ENCODE results near the gene OR2A25. TPM values are rescaled to one million over a fixed set of nuclear protein-coding genes. Genes with fewer than 3 reads are reported as not detected.

Gene OR2A25
- total and polyA plus RNA-seq, 4 donors = 0.11 TPM; not detected in 3

DNA sequence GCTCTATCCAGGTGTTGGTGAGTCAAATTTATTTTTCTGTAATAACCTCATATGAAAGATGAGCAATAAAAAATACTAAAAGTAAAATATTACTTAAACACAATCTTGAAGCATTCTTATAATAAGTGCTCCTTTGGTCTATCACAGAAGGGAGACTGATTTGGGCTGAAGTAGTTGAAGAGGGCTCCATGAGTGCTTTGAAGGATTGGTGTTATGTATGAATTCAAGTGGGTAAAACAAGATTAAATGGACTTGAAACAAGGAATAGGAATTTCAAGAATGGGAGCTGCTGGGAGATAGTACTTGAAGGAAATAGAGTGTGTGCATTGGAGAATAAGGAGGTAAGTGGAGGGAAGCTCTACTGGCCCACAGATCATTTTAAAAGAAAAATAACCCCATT, 32.4 kb downstream of the OR2A25 start:
- no peak overlapping the region for H3K4me3 ChIP-seq (ENCODE audit: low read depth, low read length)
- H3K9me3 ChIP-seq (ENCODE audit: control insufficient read depth, insufficient read depth, low read length) = no peaks in the 10 kb centered on the region
- H3K27ac ChIP-seq (ENCODE audit: low read depth, low read length) = no peak overlapping the region
- H3K27me3 ChIP-seq (ENCODE audit: control insufficient read depth, insufficient read depth, low read length) = no peaks in the 10 kb centered on the region
- DNase-seq (ENCODE audit: low read depth in 4 of 6, low spot score in 6 of 6) = no peak
- H3K36me3 ChIP-seq (ENCODE audit: control insufficient read depth, insufficient read depth, low read length) = no peaks in the 10 kb centered on the region
- H3K4me1 ChIP-seq (ENCODE audit: control insufficient read depth, insufficient read depth, low read length) = no peaks in the 10 kb centered on the region

DNA sequence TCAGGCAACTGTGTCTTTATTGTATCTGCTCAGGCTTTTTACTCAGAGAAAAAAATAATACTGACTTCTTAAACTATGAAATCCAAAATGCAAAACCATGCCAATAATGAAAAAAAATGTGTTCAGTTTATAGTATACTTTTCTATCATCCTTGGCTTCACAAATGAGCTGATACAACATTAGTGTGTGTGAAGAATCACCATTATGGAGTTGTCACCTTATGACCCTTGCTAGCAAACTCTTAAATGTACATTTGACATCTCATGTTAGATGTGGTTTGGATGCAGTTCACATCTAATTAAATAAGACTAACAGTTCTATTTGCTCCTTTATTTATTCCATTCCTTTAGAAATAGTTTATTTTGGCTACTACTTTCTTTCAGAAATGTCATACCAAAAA, 35.6 kb downstream of the OR2A25 start:
- Histone ChIP-seq H3K4me1 (ENCODE audit: control insufficient read depth, insufficient read depth, low read length) (no peaks in the 10 kb centered on the region), H3K9me3 (ENCODE audit: control insufficient read depth, insufficient read depth, low read length) (no peaks in the 10 kb centered on the region), H3K36me3 (ENCODE audit: control insufficient read depth, insufficient read depth, low read length) (no peaks in the 10 kb centered on the region), H3K27me3 (ENCODE audit: control insufficient read depth, insufficient read depth, low read length) (no peaks in the 10 kb centered on the region), H3K4me3 (ENCODE audit: low read depth, low read length) (no peak overlapping the region), H3K27ac (ENCODE audit: low read depth, low read length) (no peak overlapping the region)
- no peak for DNase-seq (ENCODE audit: low read depth in 4 of 6, low spot score in 6 of 6)

- no peak within 1 kb of the TSS for H3K4me3 ChIP-seq (ENCODE audit: low read depth, low read length)
- H3K9me3 ChIP-seq (ENCODE audit: control insufficient read depth, insufficient read depth, low read length) = no peaks in the 10 kb centered on the region
- no peaks in the 10 kb centered on the region for H3K4me1 ChIP-seq (ENCODE audit: control insufficient read depth, insufficient read depth, low read length)
- no peak for DNase-seq (ENCODE audit: low read depth in 4 of 6, low spot score in 6 of 6)
- H3K36me3 ChIP-seq (ENCODE audit: control insufficient read depth, insufficient read depth, low read length) = no peaks in the 10 kb centered on the region
- WGBS (ENCODE audit: insufficient coverage) = 100% methylated on average over 1 of the region's 2 CpGs
- H3K27ac ChIP-seq (ENCODE audit: low read depth, low read length) = no peak within 1 kb of the TSS
- no peaks in the 10 kb centered on the region for H3K27me3 ChIP-seq (ENCODE audit: control insufficient read depth, insufficient read depth, low read length)
Observed at GRCh38 chr7:144109283-144109682, 39.7 kb downstream of the OR2A25 start, which contains the start of gene OR2A2. TSS of gene OR2A2 (plus strand) at chr7:144109583. CDS start at chr7:144109583, 0 bp downstream.

DNA sequence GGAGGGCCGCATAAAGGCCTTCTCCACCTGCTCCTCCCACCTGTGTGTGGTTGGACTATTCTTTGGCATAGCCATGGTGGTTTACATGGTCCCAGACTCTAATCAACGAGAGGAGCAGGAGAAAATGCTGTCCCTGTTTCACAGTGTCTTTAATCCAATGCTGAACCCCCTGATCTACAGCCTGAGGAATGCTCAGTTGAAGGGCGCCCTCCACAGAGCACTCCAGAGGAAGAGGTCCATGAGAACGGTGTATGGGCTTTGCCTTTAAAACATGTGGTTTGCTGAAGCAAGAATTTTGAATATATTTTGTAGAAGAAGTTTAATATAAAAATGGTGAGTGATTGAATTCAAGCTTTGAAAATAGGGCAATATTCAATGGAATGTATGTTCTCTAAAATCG, 40.7 kb downstream of the OR2A25 start:
- Histone ChIP-seq H3K4me1 (ENCODE audit: control insufficient read depth, insufficient read depth, low read length) (no peaks in the 10 kb centered on the region), H3K36me3 (ENCODE audit: control insufficient read depth, insufficient read depth, low read length) (no peaks in the 10 kb centered on the region), H3K27me3 (ENCODE audit: control insufficient read depth, insufficient read depth, low read length) (no peaks in the 10 kb centered on the region), H3K27ac (ENCODE audit: low read depth, low read length) (no peak overlapping the region), H3K9me3 (ENCODE audit: control insufficient read depth, insufficient read depth, low read length) (no peaks in the 10 kb centered on the region), H3K4me3 (ENCODE audit: low read depth, low read length) (no peak overlapping the region)
- DNase-seq (ENCODE audit: low read depth in 4 of 6, low spot score in 6 of 6) = no peak
- WGBS (ENCODE audit: insufficient coverage) = 94% methylated on average over 2 of the region's 5 CpGs

DNA sequence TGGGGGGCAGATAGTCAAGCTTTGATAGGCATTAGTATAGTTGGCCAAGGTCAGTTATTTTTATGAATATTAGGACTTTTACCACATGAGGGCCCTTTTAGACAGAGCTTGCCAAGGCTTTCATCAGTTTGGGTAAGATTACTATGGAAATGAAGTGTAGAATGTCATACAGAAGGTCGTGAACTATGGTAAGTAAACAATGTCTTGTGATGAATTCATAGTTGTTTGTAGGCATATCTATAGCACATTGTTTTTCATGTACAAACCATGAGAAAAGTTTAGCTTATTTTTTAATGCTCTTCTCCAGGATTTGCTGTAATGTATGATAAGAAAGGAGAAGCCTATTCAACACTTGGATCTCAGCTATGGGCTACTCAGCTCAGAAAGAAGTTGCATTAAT, 44.0 kb downstream of the OR2A25 start:
- no peaks in the 10 kb centered on the region for H3K36me3 ChIP-seq (ENCODE audit: control insufficient read depth, insufficient read depth, low read length)
- H3K4me3 ChIP-seq (ENCODE audit: low read depth, low read length) = no peak overlapping the region
- H3K4me1 ChIP-seq (ENCODE audit: control insufficient read depth, insufficient read depth, low read length) = no peaks in the 10 kb centered on the region
- WGBS (ENCODE audit: insufficient coverage) = no CpG with 5 or more reads among the region's 1 CpG
- no peaks in the 10 kb centered on the region for H3K9me3 ChIP-seq (ENCODE audit: control insufficient read depth, insufficient read depth, low read length)
- no peak overlapping the region for H3K27ac ChIP-seq (ENCODE audit: low read depth, low read length)
- no peaks in the 10 kb centered on the region for H3K27me3 ChIP-seq (ENCODE audit: control insufficient read depth, insufficient read depth, low read length)
- no peak for DNase-seq (ENCODE audit: low read depth in 4 of 6, low spot score in 6 of 6)

- H3K27ac ChIP-seq (ENCODE audit: low read depth, low read length) = no peak overlapping the region
- 78% methylated on average over 8 of the region's 8 CpGs for WGBS (ENCODE audit: insufficient coverage)
Observed at GRCh38 chr7:144118341-144118740, 48.7 kb downstream of the OR2A25 start.

GRCh38 chr7:144122876-144123275, 53.3 kb downstream of the OR2A25 start, which contains the start of gene OR2A14:
TSS of gene OR2A14 (plus strand) at chr7:144123176. CDS start at chr7:144129113, 5,937 bp downstream.
- no peaks in the 10 kb centered on the region for H3K36me3 ChIP-seq (ENCODE audit: control insufficient read depth, insufficient read depth, low read length)
- H3K9me3 ChIP-seq (ENCODE audit: control insufficient read depth, insufficient read depth, low read length) = no peaks in the 10 kb centered on the region
- H3K27ac ChIP-seq (ENCODE audit: low read depth, low read length) = no peak within 1 kb of the TSS
- H3K27me3 ChIP-seq (ENCODE audit: control insufficient read depth, insufficient read depth, low read length) = no peaks in the 10 kb centered on the region
- WGBS (ENCODE audit: insufficient coverage) = no CpG with 5 or more reads among the region's 1 CpG
- no peaks in the 10 kb centered on the region for H3K4me1 ChIP-seq (ENCODE audit: control insufficient read depth, insufficient read depth, low read length)
- no peak for DNase-seq (ENCODE audit: low read depth in 4 of 6, low spot score in 6 of 6)
- no peak within 1 kb of the TSS for H3K4me3 ChIP-seq (ENCODE audit: low read depth, low read length)

More at GRCh38 chr7:144118341-144118740, 48.7 kb downstream of the OR2A25 start:
- H3K36me3 ChIP-seq (ENCODE audit: control insufficient read depth, insufficient read depth, low read length) = no peaks in the 10 kb centered on the region
- no peaks in the 10 kb centered on the region for H3K4me1 ChIP-seq (ENCODE audit: control insufficient read depth, insufficient read depth, low read length)
- no peaks in the 10 kb centered on the region for H3K27me3 ChIP-seq (ENCODE audit: control insufficient read depth, insufficient read depth, low read length)
- no peak overlapping the region for H3K4me3 ChIP-seq (ENCODE audit: low read depth, low read length)
- H3K9me3 ChIP-seq (ENCODE audit: control insufficient read depth, insufficient read depth, low read length) = no peaks in the 10 kb centered on the region
- no peak for DNase-seq (ENCODE audit: low read depth in 4 of 6, low spot score in 6 of 6)

Small RNA genes within 50 kb of the gene (small RNA-seq; reads per million reads assigned to genes)
- gene OR2A41P (ENCODE audit: low replicate concordance) = not detected

Other genes with a start within 250 kb of the OR2A25 start
- 100 to 1,000 TPM; 108 to 122 TPM for gene TCAF1, start 167.6 kb upstream of the OR2A25 start, total RNA-seq
- gene TCAF1, start 167.6 kb upstream of the OR2A25 start, polyA plus RNA-seq (ENCODE audit: insufficient read length in 2 of 2) = 100 to 1,000 TPM; 120 to 156 TPM
- not detected for gene OR2F2, start 134.6 kb upstream of the OR2A25 start, total RNA-seq
- not detected for gene OR2F2, start 134.6 kb upstream of the OR2A25 start, polyA plus RNA-seq (ENCODE audit: insufficient read length in 2 of 2)
- gene OR2F1, start 115.0 kb upstream of the OR2A25 start, total RNA-seq = not detected
- gene OR2F1, start 115.0 kb upstream of the OR2A25 start, polyA plus RNA-seq (ENCODE audit: insufficient read length in 2 of 2) = under 1 TPM in 1 of 2 donors, not detected in 1; 0.42 TPM
- gene OR6B1, start 69.5 kb upstream of the OR2A25 start, total RNA-seq = not detected
- under 1 TPM in 1 of 2 donors, not detected in 1; 0.03 TPM for gene OR6B1, start 69.5 kb upstream of the OR2A25 start, polyA plus RNA-seq (ENCODE audit: insufficient read length in 2 of 2)
- under 1 TPM in 1 of 2 donors, not detected in 1; under 0.01 TPM for gene OR2A5, start 20.9 kb upstream of the OR2A25 start, total RNA-seq
- gene OR2A5, start 20.9 kb upstream of the OR2A25 start, polyA plus RNA-seq (ENCODE audit: insufficient read length in 2 of 2) = under 1 TPM in 1 of 2 donors, not detected in 1; 0.30 TPM
- not detected for gene OR2A12, start 16.5 kb downstream of the OR2A25 start, total RNA-seq
- gene OR2A12, start 16.5 kb downstream of the OR2A25 start, polyA plus RNA-seq (ENCODE audit: insufficient read length in 2 of 2) = under 1 TPM in 1 of 2 donors, not detected in 1; 0.03 TPM
- not detected for gene OR2A2, start 39.8 kb downstream of the OR2A25 start, total RNA-seq
- gene OR2A2, start 39.8 kb downstream of the OR2A25 start, polyA plus RNA-seq (ENCODE audit: insufficient read length in 2 of 2) = not detected
- not detected for gene OR2A14, start 53.4 kb downstream of the OR2A25 start, total RNA-seq
- gene OR2A14, start 53.4 kb downstream of the OR2A25 start, polyA plus RNA-seq (ENCODE audit: insufficient read length in 2 of 2) = not detected
- 1 to 10 TPM in 1 of 2 donors, under 1 TPM in 1; 0.33 to 1.6 TPM for gene CTAGE4, start 113.7 kb downstream of the OR2A25 start, total RNA-seq
- gene CTAGE4, start 113.7 kb downstream of the OR2A25 start, polyA plus RNA-seq (ENCODE audit: insufficient read length in 2 of 2) = under 1 TPM in 1 of 2 donors, not detected in 1; 0.50 TPM
- gene ARHGEF35, start 126.0 kb downstream of the OR2A25 start, total RNA-seq = 1 to 10 TPM; 2.0 to 2.6 TPM
- 1 to 10 TPM in 1 of 2 donors, under 1 TPM in 1; 0.89 to 1.2 TPM for gene ARHGEF35, start 126.0 kb downstream of the OR2A25 start, polyA plus RNA-seq (ENCODE audit: insufficient read length in 2 of 2)
- under 1 TPM; 0.06 to 0.10 TPM for gene OR2A42, start 169.8 kb downstream of the OR2A25 start, total RNA-seq
- gene OR2A42, start 169.8 kb downstream of the OR2A25 start, polyA plus RNA-seq (ENCODE audit: insufficient read length in 2 of 2) = under 1 TPM; 0.11 to 0.45 TPM
- 1 to 10 TPM; 1.5 to 2.2 TPM for gene OR2A7, start 195.0 kb downstream of the OR2A25 start, total RNA-seq
- 1 to 10 TPM in 1 of 2 donors, under 1 TPM in 1; 0.25 to 1.7 TPM for gene OR2A7, start 195.0 kb downstream of the OR2A25 start, polyA plus RNA-seq (ENCODE audit: insufficient read length in 2 of 2)
- 1 to 10 TPM in 1 of 2 donors, under 1 TPM in 1; 0.20 to 2.6 TPM for gene CTAGE8, start 199.5 kb downstream of the OR2A25 start, total RNA-seq
- gene CTAGE8, start 199.5 kb downstream of the OR2A25 start, polyA plus RNA-seq (ENCODE audit: insufficient read length in 2 of 2) = under 1 TPM; 0.30 to 0.47 TPM
- gene OR2A1, start 242.6 kb downstream of the OR2A25 start, total RNA-seq = under 1 TPM; 0.10 to 0.50 TPM
- under 1 TPM; 0.13 to 0.29 TPM for gene OR2A1, start 242.6 kb downstream of the OR2A25 start, polyA plus RNA-seq (ENCODE audit: insufficient read length in 2 of 2)